Fibroblast of skin of scalp (primary cell): ENCODE results near the gene DEPDC7. TPM values are rescaled to one million over a fixed set of nuclear protein-coding genes. Genes with fewer than 3 reads are reported as not detected.
A peak's percentile ranks its signal among the peaks of the same experiment; 100 is the strongest.
"Not testable (repeated sequence)": the region's sequence is repeated elsewhere in the genome, so short reads cannot be mapped to it uniquely, and the experiment has no call there.

ENCODE experiments used
- DNase-seq: peaks from one replicate; pipeline ENCODE4 v3.0.0-alpha.2; 2013
- polyA plus RNA-seq, 2 experiments: library from polyadenylated mRNA; unstranded; fragments of 120-200 nt; gene quantifications; one replicate each; pipeline ENCODE4 v1.2.1, GENCODE V29; 2013; ENCODE audit not compliant: insufficient read length in 2 of 2

The DEPDC7 gene
- 3.6 TPM for polyA plus RNA-seq (2013, experiment 1 of 2; ENCODE audit: insufficient read length)
- 4.9 TPM for polyA plus RNA-seq (2013, experiment 2 of 2; ENCODE audit: insufficient read length)

GRCh38 chr11:33015621-33016551 is at the start of gene DEPDC7:
Gene DEPDC7, plus strand, starts transcription at chr11:33015878. Its CDS starts 78 bp downstream, at chr11:33015956.
- DNase-seq, result peak; percentile 92

- DNase-seq, result no peak
Measured at GRCh38 chr11:32968541-32968940, 47.1 kb upstream of the DEPDC7 start.

- DNase-seq, result not testable (repeated sequence)
Measured at GRCh38 chr11:32972233-32972632, 43.4 kb upstream of the DEPDC7 start.

- no peak for DNase-seq
Measured at GRCh38 chr11:32972781-32973180, 42.9 kb upstream of the DEPDC7 start.

- no peak for DNase-seq
Measured at GRCh38 chr11:32982626-32983025, 33.1 kb upstream of the DEPDC7 start.

- DNase-seq, result no peak
Measured at GRCh38 chr11:32983506-32983905, 32.2 kb upstream of the DEPDC7 start.

- no peak for DNase-seq
Measured at GRCh38 chr11:32985600-32985999, 30.1 kb upstream of the DEPDC7 start.

GRCh38 chr11:32987851-32988250 is 27.8 kb upstream of the DEPDC7 start:
- no peak for DNase-seq

- DNase-seq, result no peak
Measured at GRCh38 chr11:32990481-32990880, 25.2 kb upstream of the DEPDC7 start.

GRCh38 chr11:32991427-32991826 is 24.3 kb upstream of the DEPDC7 start:
- no peak for DNase-seq

- DNase-seq, result no peak
Measured at GRCh38 chr11:32991898-32992297, 23.8 kb upstream of the DEPDC7 start.

- DNase-seq, result peak; percentile 85
Measured at GRCh38 chr11:33000181-33000580, 15.5 kb upstream of the DEPDC7 start.

GRCh38 chr11:33001281-33001680 is 14.4 kb upstream of the DEPDC7 start:
- DNase-seq, result no peak

- DNase-seq, result no peak
Measured at GRCh38 chr11:33001751-33002542, 13.7 kb upstream of the DEPDC7 start.

GRCh38 chr11:33005175-33005574 is 10.5 kb upstream of the DEPDC7 start:
- no peak for DNase-seq

GRCh38 chr11:33006010-33006409 is 9.7 kb upstream of the DEPDC7 start:
- no peak for DNase-seq

- DNase-seq, result no peak
Measured at GRCh38 chr11:33013755-33014154, 1.9 kb upstream of the DEPDC7 start.

GRCh38 chr11:33016654-33017053 is 976 bp downstream of the DEPDC7 start:
- no peak for DNase-seq

- DNase-seq, result no peak
Measured at GRCh38 chr11:33017478-33017877, 1.8 kb downstream of the DEPDC7 start.

GRCh38 chr11:33017965-33018364 is 2.3 kb downstream of the DEPDC7 start:
- no peak for DNase-seq

- DNase-seq, result no peak
Measured at GRCh38 chr11:33018840-33019239, 3.2 kb downstream of the DEPDC7 start.

GRCh38 chr11:33021501-33021900 is 5.8 kb downstream of the DEPDC7 start:
- DNase-seq, result no peak

- no peak for DNase-seq
Measured at GRCh38 chr11:33021937-33022336, 6.3 kb downstream of the DEPDC7 start.
